Esophagus (tissue), 2 donors: Measurements from ENCODE around the gene BZW1. TPM values are rescaled to one million over a fixed set of nuclear protein-coding genes. Genes with fewer than 3 reads are reported as not detected.

ENCODE experiments used
- H3K27ac ChIP-seq, 2 donors: one replicate each; pipeline ENCODE4 v1.5.1; 2013; ENCODE audit warnings: low read depth in 2 of 2, mild to moderate bottlenecking in 2 of 2, inconsistent platforms in 1 of 2, low read length in 1 of 2, moderate library complexity in 1 of 2
- H3K27me3 ChIP-seq, 2 donors: one replicate each; pipeline ENCODE4 v1.6.1; 2013; ENCODE audit warnings: low read length in 2 of 2, control low read depth in 1 of 2, mild to moderate bottlenecking in 1 of 2; ENCODE audit not compliant: insufficient read depth in 2 of 2, control insufficient read depth in 1 of 2
- H3K36me3 ChIP-seq, 2 donors: one replicate each; pipeline ENCODE4 v1.6.1; 2013; ENCODE audit warnings: low read length in 1 of 2; ENCODE audit not compliant: control insufficient read depth in 2 of 2, insufficient read depth in 2 of 2
- H3K4me1 ChIP-seq, 2 donors: one replicate each; pipeline ENCODE4 v1.6.1; 2013; ENCODE audit warnings: low read length in 1 of 2; ENCODE audit not compliant: control insufficient read depth in 2 of 2, insufficient read depth in 2 of 2
- H3K4me3 ChIP-seq, 2 donors: one replicate each; pipeline ENCODE4 v1.5.1; 2013; ENCODE audit warnings: low read length in 2 of 2, mild to moderate bottlenecking in 2 of 2, low read depth in 1 of 2, moderate library complexity in 1 of 2
- H3K9me3 ChIP-seq, 2 donors: one replicate each; pipeline ENCODE4 v1.6.1; 2013; ENCODE audit warnings: mild to moderate bottlenecking in 2 of 2, low read depth in 1 of 2, low read length in 1 of 2, moderate library complexity in 1 of 2; ENCODE audit not compliant: control insufficient read depth in 2 of 2, insufficient read depth in 1 of 2
- WGBS, 2 donors: extraction: QIAGEN DNeasy Blood & Tissue Kit; methylation state at CpG; one replicate each; pipeline ENCODE4 v1.1.7; 2013; 5-methylcytosine and 5-hydroxymethylcytosine counted together
- polyA plus RNA-seq, 2 donors: library from polyadenylated mRNA; stranded (reverse); fragments of 200-250 nt; gene quantifications; one replicate each; pipeline ENCODE4 v1.2.3, GENCODE V29; 2013
- donor health status: healthy with polysubstance abuse.
- donor health status: Bipolar disorder and iron deficiency.

Gene BZW1
- polyA plus RNA-seq, 2 donors: 62.4 to 103 TPM

- Histone ChIP-seq H3K9me3 (no peaks in the 10 kb centered on the region), H3K36me3 (peaks cover 3 to 6% of the 10 kb centered on the region in 2 donors)
Measured at GRCh38 chr2:200847269-200847668, 35.6 kb downstream of the BZW1 start.

GRCh38 chr2:200847939-200848338 is 36.2 kb downstream of the BZW1 start:
- no peaks in the 10 kb centered on the region for H3K9me3 ChIP-seq
- 74 to 88% methylated on average over 4 of the region's 4 CpGs for WGBS, 2 donors
- H3K4me1 ChIP-seq: peaks cover 0 to 3% of the 10 kb centered on the region in 2 donors
- H3K27me3 ChIP-seq: no peaks in the 10 kb centered on the region
- H3K4me3 ChIP-seq: no peak overlapping the region
- no peak overlapping the region for H3K27ac ChIP-seq
- peaks cover 3 to 9% of the 10 kb centered on the region in 2 donors for H3K36me3 ChIP-seq

More at GRCh38 chr2:200847269-200847668, 35.6 kb downstream of the BZW1 start:
- no peaks in the 10 kb centered on the region for H3K27me3 ChIP-seq
- H3K4me1 ChIP-seq: peaks cover 0 to 3% of the 10 kb centered on the region in 2 donors
- no peak overlapping the region for H3K4me3 ChIP-seq
- no peak overlapping the region for H3K27ac ChIP-seq

GRCh38 chr2:200850512-200851256 is 39.0 kb downstream of the BZW1 start:
- no peaks in the 10 kb centered on the region for H3K9me3 ChIP-seq
- no peaks in the 10 kb centered on the region for H3K27me3 ChIP-seq
- WGBS, 2 donors: 89 to 90% methylated on average over 14 of the region's 14 CpGs
- no peak overlapping the region for H3K27ac ChIP-seq
- H3K4me1 ChIP-seq: peaks cover 0 to 1% of the 10 kb centered on the region in 2 donors
- peaks cover 3 to 15% of the 10 kb centered on the region in 2 donors for H3K36me3 ChIP-seq
- no peak overlapping the region for H3K4me3 ChIP-seq

- Histone ChIP-seq H3K27me3 (no peaks in the 10 kb centered on the region), H3K4me1 (no peaks in the 10 kb centered on the region), H3K9me3 (no peaks in the 10 kb centered on the region), H3K4me3 (no peak overlapping the region), H3K36me3 (peaks cover 3 to 15% of the 10 kb centered on the region in 2 donors), H3K27ac (no peak overlapping the region)
- 96 to 97% methylated on average over 6 of the region's 6 CpGs for WGBS, 2 donors
Measured at GRCh38 chr2:200851398-200852248, 39.9 kb downstream of the BZW1 start.

- Histone ChIP-seq H3K4me1 (no peaks in the 10 kb centered on the region), H3K9me3 (no peaks in the 10 kb centered on the region), H3K27me3 (no peaks in the 10 kb centered on the region), H3K27ac (no peak overlapping the region), H3K4me3 (no peak overlapping the region), H3K36me3 (peaks cover 3 to 18% of the 10 kb centered on the region in 2 donors)
- WGBS, 2 donors: 95 to 98% methylated on average over 2 of the region's 2 CpGs
Measured at GRCh38 chr2:200852605-200853004, 40.9 kb downstream of the BZW1 start.

- H3K27me3 ChIP-seq: no peaks in the 10 kb centered on the region
- H3K9me3 ChIP-seq: no peaks in the 10 kb centered on the region
- H3K36me3 ChIP-seq: peaks cover 8 to 25% of the 10 kb centered on the region in 2 donors
- peaks cover 0 to 3% of the 10 kb centered on the region in 2 donors for H3K4me1 ChIP-seq
- no peak overlapping the region for H3K4me3 ChIP-seq
- no peak overlapping the region for H3K27ac ChIP-seq
- 80 to 83% methylated on average over 8 of the region's 8 CpGs for WGBS, 2 donors
Measured at GRCh38 chr2:200856806-200857205, 45.1 kb downstream of the BZW1 start.

GRCh38 chr2:200860092-200860795 is 48.5 kb downstream of the BZW1 start:
- Histone ChIP-seq H3K4me1 (peaks cover 0 to 3% of the 10 kb centered on the region in 2 donors), H3K9me3 (no peaks in the 10 kb centered on the region), H3K27me3 (no peaks in the 10 kb centered on the region), H3K36me3 (peaks cover 8 to 12% of the 10 kb centered on the region in 2 donors), H3K27ac (no peak overlapping the region), H3K4me3 (peak overlapping the region in 1 of 2 donors; percentile 99)
- WGBS, 2 donors: 24 to 26% methylated on average over 12 of the region's 12 CpGs

- H3K4me3 ChIP-seq: peak overlapping the region in 1 of 2 donors; percentile 99
- 4% methylated on average over 4 of the region's 4 CpGs for WGBS, 2 donors
Measured at GRCh38 chr2:200861617-200862155, 50.0 kb downstream of the BZW1 start.

GRCh38 chr2:200862532-200863000 is 50.9 kb downstream of the BZW1 start:
- peak overlapping the region; percentile 96 to 99 for H3K4me3 ChIP-seq
- WGBS, 2 donors: 0 to 1% methylated on average over 13 of the region's 13 CpGs
- peaks cover 8 to 9% of the 10 kb centered on the region in 2 donors for H3K36me3 ChIP-seq
- peak overlapping the region; percentile 65 to 100 for H3K27ac ChIP-seq
- no peaks in the 10 kb centered on the region for H3K9me3 ChIP-seq
- no peaks in the 10 kb centered on the region for H3K27me3 ChIP-seq
- H3K4me1 ChIP-seq: peaks cover 0 to 3% of the 10 kb centered on the region in 2 donors

More at GRCh38 chr2:200861617-200862155, 50.0 kb downstream of the BZW1 start:
- Histone ChIP-seq H3K27me3 (no peaks in the 10 kb centered on the region), H3K36me3 (peaks cover 8 to 12% of the 10 kb centered on the region in 2 donors), H3K27ac (peak overlapping the region; percentile 7 to 33), H3K4me1 (peaks cover 0 to 3% of the 10 kb centered on the region in 2 donors), H3K9me3 (no peaks in the 10 kb centered on the region)
